ENCODE data around the gene ANO1. TPM values are rescaled to one million over a fixed set of nuclear protein-coding genes. Genes with fewer than 3 reads are reported as not detected.

ANO1 gene
- polyA plus RNA-seq, 4 donors, result 1.1 to 8.3 (median 2.9) TPM; not detected in 1

GRCh38 chr11:70115778-70116177 is 37.7 kb downstream of the ANO1 start:
- Histone ChIP-seq H3K9me3 (ENCODE audit: control insufficient read depth in 2 of 2, insufficient read depth in 1 of 2, low read depth in 1 of 2, low read length in 1 of 2) (no peaks in the 10 kb centered on the region), H3K27me3 (ENCODE audit: control insufficient read depth in 3 of 3, insufficient read depth in 3 of 3, low read length in 3 of 3) (peaks cover 0 to 4% (median 0%) of the 10 kb centered on the region in 3 donors), H3K36me3 (ENCODE audit: control insufficient read depth in 3 of 3, insufficient read depth in 2 of 3, low read depth in 1 of 3, low read length in 3 of 3) (peaks cover 0 to 5% (median 0%) of the 10 kb centered on the region in 3 donors), H3K4me3 (ENCODE audit: low read depth in 1 of 3, low read length in 3 of 3) (no peak overlapping the region), H3K27ac (ENCODE audit: low read depth in 1 of 3, low read length in 2 of 3) (no peak overlapping the region), H3K4me1 (ENCODE audit: control insufficient read depth in 3 of 3, insufficient read depth in 2 of 3, low read depth in 1 of 3, low read length in 2 of 3) (peaks cover 0 to 13% (median 0%) of the 10 kb centered on the region in 3 donors)
- 85 to 88% (median 87%) methylated on average over 8 of the region's 8 CpGs for WGBS, 3 donors
- FAIRE-seq, result no peak
- DNase-seq, result no peak

GRCh38 chr11:70116386-70117065 is 38.4 kb downstream of the ANO1 start:
- 67 to 89% (median 73%) methylated on average over 19 of the region's 19 CpGs for WGBS, 3 donors
- peaks cover 0 to 5% (median 0%) of the 10 kb centered on the region in 3 donors for H3K36me3 ChIP-seq (ENCODE audit: control insufficient read depth in 3 of 3, insufficient read depth in 2 of 3, low read depth in 1 of 3, low read length in 3 of 3)
- FAIRE-seq, result no peak
- H3K9me3 ChIP-seq (ENCODE audit: control insufficient read depth in 2 of 2, insufficient read depth in 1 of 2, low read depth in 1 of 2, low read length in 1 of 2), result no peaks in the 10 kb centered on the region
- H3K27me3 ChIP-seq (ENCODE audit: control insufficient read depth in 3 of 3, insufficient read depth in 3 of 3, low read length in 3 of 3), result peaks cover 0 to 5% (median 0%) of the 10 kb centered on the region in 3 donors
- no peak overlapping the region for H3K27ac ChIP-seq (ENCODE audit: low read depth in 1 of 3, low read length in 2 of 3)
- DNase-seq, result no peak
- peaks cover 0 to 8% (median 0%) of the 10 kb centered on the region in 3 donors for H3K4me1 ChIP-seq (ENCODE audit: control insufficient read depth in 3 of 3, insufficient read depth in 2 of 3, low read depth in 1 of 3, low read length in 2 of 3)
- H3K4me3 ChIP-seq (ENCODE audit: low read depth in 1 of 3, low read length in 3 of 3), result no peak overlapping the region

DNA sequence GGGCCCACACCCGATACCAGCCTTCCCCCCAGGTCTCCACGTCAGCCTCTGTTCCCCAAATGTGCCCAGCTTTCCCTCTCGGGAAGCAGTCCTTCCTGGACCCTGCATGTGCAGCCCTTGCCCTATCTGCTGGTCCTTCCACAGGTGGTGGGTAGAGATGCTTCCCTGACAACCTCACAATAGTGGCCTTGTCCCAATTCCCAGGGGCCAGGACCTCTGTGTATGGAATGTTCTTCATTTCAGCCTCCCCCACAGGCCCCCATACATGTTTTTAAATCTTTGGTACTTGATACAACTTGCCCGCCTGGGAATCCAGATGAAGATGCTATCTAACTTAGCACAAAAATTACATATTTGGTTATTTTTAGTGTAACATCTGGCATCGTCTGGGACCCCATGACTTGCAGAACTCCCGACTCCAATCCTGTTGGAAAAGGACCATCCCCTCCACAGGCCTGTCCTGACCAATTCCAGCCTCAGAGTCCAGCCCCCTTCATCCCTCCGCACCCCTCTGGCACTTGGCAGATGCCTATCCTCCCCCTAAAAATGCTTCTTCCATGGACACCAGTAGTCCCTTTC is 39.5 kb downstream of the ANO1 start:
- H3K4me3 ChIP-seq (ENCODE audit: low read depth in 1 of 3, low read length in 3 of 3), result no peak overlapping the region
- DNase-seq (no peak), FAIRE-seq (no peak)
- H3K27ac ChIP-seq (ENCODE audit: low read depth in 1 of 3, low read length in 2 of 3), result no peak overlapping the region
- peaks cover 0 to 5% (median 0%) of the 10 kb centered on the region in 3 donors for H3K27me3 ChIP-seq (ENCODE audit: control insufficient read depth in 3 of 3, insufficient read depth in 3 of 3, low read length in 3 of 3)
- H3K9me3 ChIP-seq (ENCODE audit: control insufficient read depth in 2 of 2, insufficient read depth in 1 of 2, low read depth in 1 of 2, low read length in 1 of 2), result no peaks in the 10 kb centered on the region
- H3K36me3 ChIP-seq (ENCODE audit: control insufficient read depth in 3 of 3, insufficient read depth in 2 of 3, low read depth in 1 of 3, low read length in 3 of 3), result peaks cover 0 to 5% (median 0%) of the 10 kb centered on the region in 3 donors
- 77 to 91% (median 85%) methylated on average over 7 of the region's 7 CpGs for WGBS, 3 donors
- no peaks in the 10 kb centered on the region for H3K4me1 ChIP-seq (ENCODE audit: control insufficient read depth in 3 of 3, insufficient read depth in 2 of 3, low read depth in 1 of 3, low read length in 2 of 3)

GRCh38 chr11:70118642-70119041 is 40.5 kb downstream of the ANO1 start:
- Histone ChIP-seq H3K4me3 (ENCODE audit: low read depth in 1 of 3, low read length in 3 of 3) (no peak overlapping the region), H3K27me3 (ENCODE audit: control insufficient read depth in 3 of 3, insufficient read depth in 3 of 3, low read length in 3 of 3) (peaks cover 0 to 5% (median 3%) of the 10 kb centered on the region in 3 donors), H3K4me1 (ENCODE audit: control insufficient read depth in 3 of 3, insufficient read depth in 2 of 3, low read depth in 1 of 3, low read length in 2 of 3) (no peaks in the 10 kb centered on the region), H3K9me3 (ENCODE audit: control insufficient read depth in 2 of 2, insufficient read depth in 1 of 2, low read depth in 1 of 2, low read length in 1 of 2) (no peaks in the 10 kb centered on the region), H3K36me3 (ENCODE audit: control insufficient read depth in 3 of 3, insufficient read depth in 2 of 3, low read depth in 1 of 3, low read length in 3 of 3) (peaks cover 0 to 5% (median 0%) of the 10 kb centered on the region in 3 donors), H3K27ac (ENCODE audit: low read depth in 1 of 3, low read length in 2 of 3) (no peak overlapping the region)
- FAIRE-seq (no peak), DNase-seq (no peak)
- 93 to 100% (median 100%) methylated on average over 1 of the region's 1 CpG for WGBS, 3 donors

DNA sequence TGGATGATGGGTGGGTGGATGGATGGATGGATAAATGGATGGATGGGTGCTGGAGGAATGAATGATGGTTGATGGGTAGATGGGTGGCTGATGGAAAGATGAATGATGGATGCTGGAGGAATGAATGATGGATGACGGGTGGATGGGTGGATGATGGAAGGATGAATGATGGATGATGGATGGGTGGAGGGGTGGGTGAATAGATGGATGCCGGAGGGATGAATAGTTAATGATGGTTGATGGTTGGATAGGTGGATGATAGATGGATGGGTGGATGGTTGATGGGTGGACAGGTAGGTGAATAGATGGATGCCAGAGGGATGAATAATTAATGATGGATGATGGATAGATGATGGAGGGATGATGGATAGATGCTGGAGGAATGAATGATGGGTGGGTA is 41.4 kb downstream of the ANO1 start:
- Histone ChIP-seq H3K4me3 (ENCODE audit: low read depth in 1 of 3, low read length in 3 of 3) (no peak overlapping the region), H3K4me1 (ENCODE audit: control insufficient read depth in 3 of 3, insufficient read depth in 2 of 3, low read depth in 1 of 3, low read length in 2 of 3) (no peaks in the 10 kb centered on the region), H3K36me3 (ENCODE audit: control insufficient read depth in 3 of 3, insufficient read depth in 2 of 3, low read depth in 1 of 3, low read length in 3 of 3) (peaks cover 0 to 2% (median 0%) of the 10 kb centered on the region in 3 donors), H3K27me3 (ENCODE audit: control insufficient read depth in 3 of 3, insufficient read depth in 3 of 3, low read length in 3 of 3) (peaks cover 0 to 5% (median 3%) of the 10 kb centered on the region in 3 donors), H3K9me3 (ENCODE audit: control insufficient read depth in 2 of 2, insufficient read depth in 1 of 2, low read depth in 1 of 2, low read length in 1 of 2) (no peaks in the 10 kb centered on the region), H3K27ac (ENCODE audit: low read depth in 1 of 3, low read length in 2 of 3) (no peak overlapping the region)
- FAIRE-seq (no peak), DNase-seq (no peak)
- WGBS, 3 donors, result 92 to 94% (median 94%) methylated on average over 2 of the region's 2 CpGs

DNA sequence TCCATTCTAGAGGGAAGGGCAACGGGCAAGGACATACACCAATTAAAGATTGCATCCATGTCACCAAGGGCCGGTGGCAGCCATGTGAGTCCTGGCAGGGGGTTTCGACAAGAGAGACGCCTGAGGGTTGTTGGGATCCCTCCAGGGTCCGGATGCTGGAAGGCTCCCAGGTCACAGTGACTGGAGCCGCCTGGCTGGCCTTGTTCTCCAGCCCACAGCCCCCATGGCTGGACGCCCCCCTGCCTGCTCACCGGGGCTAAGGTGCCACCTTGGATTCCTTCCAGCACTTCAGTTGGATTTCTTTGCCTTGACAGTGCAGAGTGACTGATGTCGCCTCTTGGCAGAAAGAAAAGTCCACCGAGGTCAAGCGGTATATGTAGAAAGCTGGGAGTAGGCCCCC is 42.6 kb downstream of the ANO1 start:
- DNase-seq (no peak), FAIRE-seq (no peak)
- no peak overlapping the region for H3K27ac ChIP-seq (ENCODE audit: low read depth in 1 of 3, low read length in 2 of 3)
- H3K36me3 ChIP-seq (ENCODE audit: control insufficient read depth in 3 of 3, insufficient read depth in 2 of 3, low read depth in 1 of 3, low read length in 3 of 3), result peaks cover 0 to 2% (median 0%) of the 10 kb centered on the region in 3 donors
- WGBS, 3 donors, result 50 to 67% (median 53%) methylated on average over 11 of the region's 11 CpGs
- H3K4me3 ChIP-seq (ENCODE audit: low read depth in 1 of 3, low read length in 3 of 3), result no peak overlapping the region
- no peaks in the 10 kb centered on the region for H3K4me1 ChIP-seq (ENCODE audit: control insufficient read depth in 3 of 3, insufficient read depth in 2 of 3, low read depth in 1 of 3, low read length in 2 of 3)
- H3K9me3 ChIP-seq (ENCODE audit: control insufficient read depth in 2 of 2, insufficient read depth in 1 of 2, low read depth in 1 of 2, low read length in 1 of 2), result no peaks in the 10 kb centered on the region
- H3K27me3 ChIP-seq (ENCODE audit: control insufficient read depth in 3 of 3, insufficient read depth in 3 of 3, low read length in 3 of 3), result peaks cover 0 to 5% (median 3%) of the 10 kb centered on the region in 3 donors

GRCh38 chr11:70122490-70123198 is 44.5 kb downstream of the ANO1 start:
- Histone ChIP-seq H3K27me3 (ENCODE audit: control insufficient read depth in 3 of 3, insufficient read depth in 3 of 3, low read length in 3 of 3) (peaks cover 0 to 5% (median 3%) of the 10 kb centered on the region in 3 donors), H3K36me3 (ENCODE audit: control insufficient read depth in 3 of 3, insufficient read depth in 2 of 3, low read depth in 1 of 3, low read length in 3 of 3) (peaks cover 0 to 2% (median 0%) of the 10 kb centered on the region in 3 donors), H3K9me3 (ENCODE audit: control insufficient read depth in 2 of 2, insufficient read depth in 1 of 2, low read depth in 1 of 2, low read length in 1 of 2) (no peaks in the 10 kb centered on the region), H3K27ac (ENCODE audit: low read depth in 1 of 3, low read length in 2 of 3) (no peak overlapping the region), H3K4me3 (ENCODE audit: low read depth in 1 of 3, low read length in 3 of 3) (no peak overlapping the region), H3K4me1 (ENCODE audit: control insufficient read depth in 3 of 3, insufficient read depth in 2 of 3, low read depth in 1 of 3, low read length in 2 of 3) (no peaks in the 10 kb centered on the region)
- WGBS, 3 donors, result 40 to 60% (median 45%) methylated on average over 14 of the region's 14 CpGs
- no peak for FAIRE-seq
- DNase-seq, result no peak

DNA sequence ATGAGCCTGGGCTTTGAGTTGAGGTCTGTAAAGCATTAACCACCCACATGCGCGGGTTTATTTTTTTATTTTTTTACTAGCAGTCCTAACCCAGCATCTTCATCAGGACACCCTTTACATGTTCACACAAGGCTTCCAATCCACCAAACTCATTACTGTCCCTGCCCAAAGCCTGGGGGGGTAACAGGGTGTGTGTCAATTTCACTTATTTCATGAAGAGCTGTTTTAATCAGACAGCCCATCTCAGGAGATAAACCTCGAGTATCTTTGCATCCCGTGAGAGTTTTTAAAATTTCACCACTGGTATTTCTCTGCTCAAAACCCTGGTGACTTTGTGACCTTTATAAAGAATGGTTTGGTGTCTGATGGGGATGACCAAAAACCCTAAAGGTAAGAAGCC is 45.6 kb downstream of the ANO1 start:
- no peak for DNase-seq
- Histone ChIP-seq H3K36me3 (ENCODE audit: control insufficient read depth in 3 of 3, insufficient read depth in 2 of 3, low read depth in 1 of 3, low read length in 3 of 3) (peaks cover 0 to 2% (median 0%) of the 10 kb centered on the region in 3 donors), H3K4me3 (ENCODE audit: low read depth in 1 of 3, low read length in 3 of 3) (no peak overlapping the region), H3K4me1 (ENCODE audit: control insufficient read depth in 3 of 3, insufficient read depth in 2 of 3, low read depth in 1 of 3, low read length in 2 of 3) (no peaks in the 10 kb centered on the region), H3K27me3 (ENCODE audit: control insufficient read depth in 3 of 3, insufficient read depth in 3 of 3, low read length in 3 of 3) (peaks cover 0 to 5% (median 3%) of the 10 kb centered on the region in 3 donors), H3K9me3 (ENCODE audit: control insufficient read depth in 2 of 2, insufficient read depth in 1 of 2, low read depth in 1 of 2, low read length in 1 of 2) (no peaks in the 10 kb centered on the region), H3K27ac (ENCODE audit: low read depth in 1 of 3, low read length in 2 of 3) (no peak overlapping the region)
- WGBS, 3 donors, result 32 to 67% (median 35%) methylated on average over 4 of the region's 4 CpGs
- FAIRE-seq, result no peak

All from small intestine (tissue), 7 donors.